Measurements from ENCODE around the gene RSPH3.

The RSPH3 gene

GRCh38 chr6:158938220-158938619 lies 61.8 kb downstream of the RSPH3 start:
- no peak for FAIRE-seq
- no peak for DNase-seq (ENCODE audit: low spot score)

- DNase-seq (ENCODE audit: low spot score) = no peak
- FAIRE-seq = no peak
These were observed 65.8 kb downstream of the RSPH3 start for GRCh38 chr6:158934157-158934556.

- DNase-seq (ENCODE audit: low spot score) = no peak
- FAIRE-seq = no peak
These were observed 66.9 kb downstream of the RSPH3 start for GRCh38 chr6:158933079-158933595.

- FAIRE-seq = no peak
These were observed 71.9 kb downstream of the RSPH3 start for GRCh38 chr6:158928068-158928467.

GRCh38 chr6:158926414-158926813 lies 73.6 kb downstream of the RSPH3 start:
- DNase-seq (ENCODE audit: low spot score) = peak; percentile 72

More at GRCh38 chr6:158928068-158928467, 71.9 kb downstream of the RSPH3 start:
- no peak for DNase-seq (ENCODE audit: low spot score)

GRCh38 chr6:158924499-158925455 lies 75.2 kb downstream of the RSPH3 start:
- FAIRE-seq = no peak
- no peak for DNase-seq (ENCODE audit: low spot score)

More at GRCh38 chr6:158926414-158926813, 73.6 kb downstream of the RSPH3 start:
- FAIRE-seq = peak; percentile 82

GRCh38 chr6:158923805-158924498 lies 76.0 kb downstream of the RSPH3 start:
- no peak for FAIRE-seq
- no peak for DNase-seq (ENCODE audit: low spot score)

Measured in RCC 7860 (cell line).